HG03139 (cell line): Measurements from ENCODE around the gene PVALB.
"Not testable (repeated sequence)": the region's sequence is repeated elsewhere in the genome, so short reads cannot be mapped to it uniquely, and the experiment has no call there.

Experiments used
- ATAC-seq: cut with Tn5 transposase; IDR thresholded peaks from one replicate; pipeline ENCODE4 v1.9.1; 2021; ENCODE audit not compliant: unreplicated experiment

PVALB gene

GRCh38 chr22:36759481-36760159 lies 57.2 kb downstream of the PVALB start:
- no peak for ATAC-seq

GRCh38 chr22:36758792-36759271 lies 58.0 kb downstream of the PVALB start:
- ATAC-seq = no peak

DNA sequence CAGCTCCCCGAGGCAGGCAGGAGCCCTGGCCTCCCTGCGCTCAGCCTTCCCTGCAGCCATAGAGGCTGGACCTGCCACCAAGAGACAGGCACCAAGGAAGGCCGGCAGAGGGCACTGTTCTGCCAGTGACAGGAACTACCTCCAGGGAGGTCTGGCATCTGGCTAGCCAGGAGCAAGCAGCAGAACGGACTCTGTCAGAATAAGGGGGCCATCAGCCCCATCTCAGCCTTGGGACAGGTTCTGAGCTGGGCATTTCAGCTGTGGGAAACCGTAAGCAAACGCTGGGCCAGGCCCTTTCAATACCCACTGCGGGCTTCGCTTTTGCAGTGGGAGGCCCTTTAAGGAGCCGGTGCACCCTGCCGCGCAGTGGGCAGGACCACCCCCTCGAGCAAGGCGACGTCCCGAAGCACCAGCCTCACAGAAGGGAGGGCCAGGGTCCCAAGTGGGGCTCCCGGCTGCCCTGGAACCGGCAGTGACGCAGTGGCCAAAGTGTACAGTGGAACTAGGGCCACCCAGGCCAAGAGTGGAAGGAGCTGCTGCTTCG lies 59.1 kb downstream of the PVALB start:
- no peak for ATAC-seq

- ATAC-seq = no peak
Observed at GRCh38 chr22:36756746-36757655, 59.8 kb downstream of the PVALB start.

GRCh38 chr22:36756031-36756430 lies 60.8 kb downstream of the PVALB start:
- ATAC-seq = no peak

GRCh38 chr22:36755316-36755715 lies 61.5 kb downstream of the PVALB start:
- ATAC-seq = no peak

GRCh38 chr22:36754881-36755280 lies 62.0 kb downstream of the PVALB start:
- not testable (repeated sequence) for ATAC-seq

DNA sequence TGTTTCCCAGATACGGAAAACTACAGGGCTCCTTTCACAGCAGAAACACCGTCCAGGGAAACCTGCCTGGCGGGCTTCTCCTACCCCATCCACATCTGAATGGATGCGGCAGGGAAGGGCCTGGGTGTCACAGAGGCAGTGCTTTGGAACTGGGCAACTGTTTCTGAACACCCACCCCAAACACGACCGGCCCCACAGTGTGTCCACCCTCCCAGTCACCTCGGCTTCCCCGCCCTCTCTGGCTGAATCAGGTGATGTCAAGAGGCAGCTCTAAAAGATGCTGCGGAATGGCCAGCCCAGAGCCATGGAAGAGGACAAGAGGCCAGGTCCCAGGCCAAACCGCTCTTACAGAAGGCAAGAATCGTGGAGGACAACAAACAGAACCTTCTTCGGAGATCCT lies 62.9 kb downstream of the PVALB start:
- ATAC-seq = no peak

- no peak for ATAC-seq
Observed at GRCh38 chr22:36753120-36753802, 63.6 kb downstream of the PVALB start.
